Activated CD4-positive, alpha-beta T cell treated with anti-CD3 and anti-CD28 coated beads for 48 hours (primary cell): Measurements from ENCODE around the gene CDK5RAP1.
"Not testable (repeated sequence)": the region's sequence is repeated elsewhere in the genome, so short reads cannot be mapped to it uniquely, and the experiment has no call there.

ENCODE experiments used
- DNase-seq: peaks from one replicate; pipeline ENCODE4 v3.0.0-alpha.2; 2020

The CDK5RAP1 gene

GRCh38 chr20:33401184-33401920 lies at the start of gene CDK5RAP1:
CDK5RAP1 (minus strand) TSS chr20:33401519; CDS start chr20:33397064, 4,455 bp downstream.
- peak; percentile 91 for DNase-seq

- no peak for DNase-seq
These were observed 49.5 kb upstream of the CDK5RAP1 start for GRCh38 chr20:33450867-33451266.

DNA sequence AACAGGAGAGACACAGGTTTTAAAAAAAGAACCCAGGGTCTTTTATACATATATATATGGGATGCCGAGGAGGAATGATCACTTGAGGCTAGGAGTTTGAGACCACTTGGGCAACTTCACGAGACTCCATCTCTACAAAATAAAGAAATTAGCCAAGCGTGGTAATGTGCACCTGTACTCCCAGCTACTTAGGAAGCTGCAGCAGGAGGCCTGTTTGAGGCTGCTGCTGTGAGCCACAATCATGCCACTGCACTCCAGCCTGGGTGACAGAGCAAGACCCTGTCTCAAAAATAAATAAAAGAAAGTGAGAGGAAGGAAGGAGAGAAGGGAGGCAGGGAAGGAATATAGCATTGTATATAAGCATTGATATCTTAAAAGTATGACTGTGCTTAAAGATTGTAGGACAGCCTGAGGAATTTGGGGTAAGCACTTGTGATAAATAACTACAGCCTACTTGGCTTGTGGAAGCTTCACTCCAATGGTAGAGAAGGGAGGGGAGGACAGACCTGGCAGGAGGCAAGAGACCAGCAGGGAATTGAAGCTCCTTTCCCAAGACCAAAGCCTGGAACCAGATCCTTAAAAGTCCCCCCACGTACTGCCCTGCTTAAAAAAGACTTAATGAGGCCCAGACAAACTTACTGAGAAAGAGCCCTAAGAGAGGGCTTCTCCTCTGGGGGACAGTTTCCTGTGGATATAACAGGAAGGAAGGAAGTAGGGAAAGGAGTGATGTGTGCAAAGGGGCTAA lies 44.7 kb upstream of the CDK5RAP1 start:
- no peak for DNase-seq

GRCh38 chr20:33444797-33445560 lies 43.7 kb upstream of the CDK5RAP1 start:
- peak; percentile 58 for DNase-seq

DNA sequence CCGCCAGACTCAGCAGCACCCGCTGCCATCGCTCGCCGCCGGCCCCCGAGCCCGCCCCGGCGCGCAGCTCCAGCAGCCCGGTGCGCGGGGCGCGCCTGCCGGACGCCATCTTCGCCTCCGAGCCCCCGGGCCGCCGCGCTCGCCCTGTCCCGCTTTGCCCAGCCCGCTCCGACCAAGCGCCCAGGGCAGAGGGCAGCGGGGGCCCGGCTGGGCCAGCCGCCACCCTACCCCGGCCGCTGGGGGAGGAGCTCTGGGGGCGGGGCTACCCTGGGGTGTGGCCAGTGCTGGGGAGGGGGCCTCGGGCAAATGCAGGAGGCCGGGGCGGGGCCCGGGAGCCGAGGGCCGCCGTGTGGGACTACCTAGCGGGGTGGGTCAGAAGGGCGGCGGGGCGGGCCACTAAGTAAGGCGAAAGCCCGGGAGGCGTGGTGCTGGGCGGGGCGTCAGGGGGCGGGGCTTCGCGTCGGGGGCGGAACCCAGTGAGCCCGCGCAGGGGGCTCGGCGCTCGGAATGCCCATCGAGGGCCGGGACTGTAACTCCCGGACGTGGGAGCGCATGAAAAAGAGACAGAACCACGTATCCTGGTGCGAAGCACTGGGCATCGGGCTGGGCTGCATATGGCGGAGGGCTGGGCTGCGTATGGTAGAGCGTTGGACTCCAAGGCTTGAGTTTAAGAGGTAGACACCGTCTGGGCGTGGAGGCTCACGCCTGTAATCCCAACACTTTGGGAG lies 42.4 kb upstream of the CDK5RAP1 start, which contains the start of gene SNTA1:
SNTA1 (minus strand) TSS at position 252 of the 728 bp plus-strand sequence; CDS start at position 109, 143 bp downstream.
- DNase-seq = peak; percentile 91

GRCh38 chr20:33443006-33443511 lies 41.7 kb upstream of the CDK5RAP1 start:
- DNase-seq = peak; percentile 34

DNA sequence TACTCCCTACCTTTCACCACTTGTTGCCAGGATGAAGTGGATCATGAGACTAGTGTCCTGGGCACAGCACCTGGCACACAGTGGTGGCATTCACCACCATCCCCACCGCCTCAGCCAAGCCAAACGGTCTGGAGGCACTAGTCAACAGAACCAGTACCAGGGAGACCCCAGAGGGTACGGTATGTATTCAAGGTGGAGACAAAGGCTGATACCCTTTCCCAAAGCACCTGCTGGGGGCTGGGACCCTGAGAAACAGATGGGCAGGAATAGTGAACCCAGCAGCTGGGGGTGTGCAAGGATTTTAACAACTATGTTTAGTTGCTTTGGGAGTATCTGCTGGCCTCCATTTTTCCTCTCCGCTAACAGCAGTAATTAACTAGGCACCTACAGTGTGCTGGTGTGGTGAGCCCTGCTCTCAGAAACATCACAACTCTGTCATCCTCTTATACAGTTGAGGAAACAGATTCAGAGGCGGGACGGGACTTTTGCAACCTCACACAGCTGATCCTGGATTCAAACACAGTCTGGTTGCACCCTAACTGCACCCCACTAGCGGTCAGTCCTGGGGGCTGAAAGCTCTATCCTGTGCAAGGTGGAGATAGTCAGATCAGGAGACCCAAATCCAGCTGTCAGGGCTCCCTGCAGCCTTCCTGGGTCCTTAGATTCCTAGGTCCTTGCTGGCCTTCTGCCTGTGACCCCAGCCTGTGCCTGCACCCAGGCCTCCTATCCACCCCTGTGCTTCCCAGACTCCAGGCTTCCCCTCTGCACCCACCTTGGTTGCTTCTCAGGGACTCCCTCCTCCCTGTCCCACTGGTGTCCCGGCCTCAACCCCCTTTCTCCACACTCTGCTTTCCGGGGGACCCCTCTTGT lies 41.1 kb upstream of the CDK5RAP1 start:
- peak; percentile 4 for DNase-seq

GRCh38 chr20:33441142-33441955 lies 40.0 kb upstream of the CDK5RAP1 start:
- DNase-seq = no peak

DNA sequence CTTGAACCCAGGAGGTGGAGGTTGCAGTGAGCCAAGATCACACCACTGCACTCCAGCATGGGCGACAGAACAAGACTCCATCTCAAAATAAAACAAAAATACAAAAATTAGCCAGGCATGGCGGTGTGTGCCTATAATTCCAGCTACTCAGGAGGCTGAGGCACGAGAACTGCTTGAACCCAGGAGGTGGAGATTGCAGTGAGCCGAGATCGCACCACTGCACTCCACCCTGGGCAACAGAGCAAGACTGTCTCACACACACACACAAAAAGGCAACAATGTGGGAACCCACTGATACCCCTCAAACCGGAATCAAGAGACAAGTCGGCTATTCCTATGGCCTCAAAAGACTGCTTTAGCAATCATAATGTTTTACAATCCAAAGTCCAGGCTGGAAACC lies 39.2 kb upstream of the CDK5RAP1 start:
- not testable (repeated sequence) for DNase-seq

- no peak for DNase-seq
These were observed 37.2 kb upstream of the CDK5RAP1 start for GRCh38 chr20:33438481-33438880.

GRCh38 chr20:33437141-33437911 lies 36.0 kb upstream of the CDK5RAP1 start:
- no peak for DNase-seq

GRCh38 chr20:33434434-33434833 lies 33.1 kb upstream of the CDK5RAP1 start:
- no peak for DNase-seq

- DNase-seq = no peak
These were observed 32.3 kb upstream of the CDK5RAP1 start for GRCh38 chr20:33433465-33434234.

DNA sequence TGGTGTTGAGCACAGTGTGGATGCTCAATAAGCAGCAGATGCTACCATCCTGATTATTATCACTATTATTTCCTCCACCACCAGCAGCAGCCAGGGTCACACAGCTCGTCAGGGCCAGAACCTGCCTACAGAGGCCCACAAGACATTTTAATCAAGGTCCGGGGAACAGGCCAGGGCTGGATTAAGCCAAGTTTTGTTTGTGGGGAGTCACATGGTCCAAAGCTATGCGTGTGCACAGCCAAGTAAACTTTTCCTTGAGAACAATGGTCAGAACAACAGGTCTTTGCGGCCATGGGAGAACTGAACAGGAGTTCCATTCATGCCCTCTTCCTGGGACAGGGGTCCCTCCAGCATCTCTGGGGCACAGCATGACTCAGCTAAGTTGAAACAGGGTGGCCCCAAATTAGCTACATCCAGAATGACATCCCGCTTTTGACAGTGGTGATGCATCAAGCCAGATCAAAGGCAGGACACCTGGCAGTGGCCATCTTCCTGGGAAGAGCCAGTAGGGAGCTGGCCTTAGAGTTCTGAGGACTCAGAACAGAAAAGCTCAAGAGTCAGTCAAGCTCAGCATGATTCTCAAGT lies 30.6 kb upstream of the CDK5RAP1 start:
- DNase-seq = no peak

- not testable (repeated sequence) for DNase-seq
These were observed 22.6 kb upstream of the CDK5RAP1 start for GRCh38 chr20:33423875-33424274.

GRCh38 chr20:33423141-33423834 lies 22.0 kb upstream of the CDK5RAP1 start:
- DNase-seq = no peak

DNA sequence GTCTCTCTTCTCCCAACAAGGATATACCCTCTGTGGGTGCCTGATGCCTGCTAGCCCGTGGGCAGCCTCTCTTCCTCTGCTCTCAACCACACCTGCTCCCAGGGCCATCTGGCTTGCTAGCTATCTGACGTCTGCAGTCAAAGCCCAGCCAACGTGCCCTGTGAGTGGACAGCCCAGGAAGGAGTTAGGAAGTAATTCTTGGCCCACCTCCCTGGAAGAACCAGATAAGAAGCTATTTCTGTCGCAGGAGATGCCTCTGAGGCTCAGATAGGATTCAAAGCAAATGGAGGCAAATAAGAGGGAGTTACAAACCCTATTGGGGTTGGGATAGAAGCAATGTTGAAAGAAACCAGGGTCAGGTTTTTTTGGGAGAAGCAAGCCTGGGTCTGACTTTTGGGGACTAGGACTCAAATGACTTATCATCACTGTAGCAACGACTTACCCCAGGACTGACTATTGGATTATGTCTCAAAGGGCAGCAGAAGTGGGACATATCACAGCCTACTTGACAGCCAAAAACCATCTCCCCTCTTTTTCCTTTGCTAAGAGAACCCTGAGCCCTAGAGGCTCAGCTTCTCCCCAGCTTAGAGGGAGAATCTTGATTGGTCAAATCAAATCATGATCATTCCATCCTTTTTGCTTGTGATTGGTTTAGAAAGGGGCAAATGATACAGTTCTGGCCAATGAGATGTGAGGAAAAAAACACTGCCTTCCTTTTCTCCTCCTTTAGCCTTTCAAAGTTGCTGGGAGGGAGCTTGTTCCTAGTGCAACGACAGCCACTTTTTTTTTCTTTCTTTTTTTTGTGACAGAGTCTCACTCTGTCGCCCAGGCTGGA lies 18.0 kb upstream of the CDK5RAP1 start:
- no peak for DNase-seq
